SH-SY5Y (cell line): ENCODE data around the gene ZNF385D.

Source experiments
- GATA2 ChIP-seq: IDR thresholded peaks from 2 replicates; pipeline ENCODE4 v1.6.1; 2011; ENCODE audit warnings: mild to moderate bottlenecking, low read depth, low read length
- GATA3 ChIP-seq: IDR thresholded peaks from 2 replicates; pipeline ENCODE4 v1.6.1; 2011; ENCODE audit warnings: low read depth, mild to moderate bottlenecking, low read length, moderate library complexity

DNA sequence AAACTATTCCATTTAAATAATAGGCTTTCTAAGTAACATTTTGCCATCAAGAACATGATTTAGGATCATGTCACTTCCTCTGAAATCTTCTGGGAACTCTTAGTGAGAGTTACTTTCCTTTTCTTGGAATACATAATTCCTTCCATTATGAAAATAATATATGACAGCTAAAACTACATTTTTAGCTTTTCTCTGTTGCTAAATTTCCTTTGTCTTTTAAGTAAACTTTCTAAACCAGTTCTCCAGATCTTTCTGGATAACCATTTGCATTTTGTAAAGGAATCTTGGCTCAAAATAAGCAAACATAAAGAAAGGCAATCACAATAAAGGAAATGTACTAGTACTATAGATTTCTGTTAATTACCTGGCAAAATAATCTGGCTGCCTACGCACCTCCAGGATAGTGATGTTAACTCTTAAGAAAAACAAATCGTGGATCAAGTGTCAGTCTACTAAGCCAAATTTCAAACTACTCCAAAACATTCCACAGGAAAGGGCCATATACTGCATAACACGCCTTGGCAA, 165.7 kb downstream of the ZNF385D start:
- TF ChIP-seq GATA2 (no peak), GATA3 (no peak)
